ENCODE measurements around the gene TK1. TPM values are rescaled to one million over a fixed set of nuclear protein-coding genes. Genes with fewer than 3 reads are reported as not detected.

TK1 gene
- total and polyA plus RNA-seq, 7 donors, result 0.83 to 74.6 (median 6.9) TPM

- TF ChIP-seq EP300 (IDR thresholded peaks at IDR 0.05) (no peak), POLR2AphosphoS5 (IDR thresholded peaks at IDR 0.05) (no peak), POLR2A (IDR thresholded peaks at IDR 0.05) (no peak), CTCF (IDR thresholded peaks at IDR 0.05) (no peak)
- Histone ChIP-seq H3K4me1 (peaks cover 0 to 11% (median 7%) of the 10 kb centered on the region in 4 donors), H3K36me3 (no peaks in the 10 kb centered on the region), H3K27me3 (no peaks in the 10 kb centered on the region), H3K4me3 (peak overlapping the region in 3 of 4 donors; percentile 31 to 43 (median 42)), H3K27ac (no peak overlapping the region), H3K9me3 (no peaks in the 10 kb centered on the region)
- intact Hi-C loops (cut with DNase I), result loop anchor here (2.0 kb wide), 1 partner anchor 38 kb away; no protein-coding TSS in a partner anchor
- DNase-seq, result no peak
- WGBS, 2 donors, result 9 to 19% methylated on average over 5 of the region's 5 CpGs
Observed at GRCh38 chr17:78214706-78215061, 27.8 kb upstream of the TK1 start.

GRCh38 chr17:78214016-78214705 is 27.3 kb upstream of the TK1 start, which contains the start of gene BIRC5:
TSS of gene BIRC5 (plus strand) at chr17:78214253. CDS start at chr17:78214317, 64 bp downstream.
- Histone ChIP-seq H3K9me3 (no peaks in the 10 kb centered on the region), H3K27me3 (no peaks in the 10 kb centered on the region), H3K27ac (no peak within 1 kb of the TSS), H3K4me1 (peaks cover 0 to 11% (median 7%) of the 10 kb centered on the region in 4 donors), H3K4me3 (peak within 1 kb of the TSS in 3 of 4 donors; percentile 31 to 43 (median 42)), H3K36me3 (no peaks in the 10 kb centered on the region)
- intact Hi-C loops (cut with DNase I), result loop anchor here (2.0 kb wide), 1 partner anchor 39 kb away; no protein-coding TSS in a partner anchor
- WGBS, 2 donors, result 1% methylated on average over 60 of the region's 60 CpGs
- DNase-seq, result peak; percentile 91
- no peak for TF ChIP-seq CTCF (IDR thresholded peaks at IDR 0.05)
- peak in 2 of 4 donors; percentile 27 to 56 for TF ChIP-seq POLR2AphosphoS5 (IDR thresholded peaks at IDR 0.05)
- no peak for TF ChIP-seq POLR2A (IDR thresholded peaks at IDR 0.05)
- no peak for TF ChIP-seq EP300 (IDR thresholded peaks at IDR 0.05)

DNA sequence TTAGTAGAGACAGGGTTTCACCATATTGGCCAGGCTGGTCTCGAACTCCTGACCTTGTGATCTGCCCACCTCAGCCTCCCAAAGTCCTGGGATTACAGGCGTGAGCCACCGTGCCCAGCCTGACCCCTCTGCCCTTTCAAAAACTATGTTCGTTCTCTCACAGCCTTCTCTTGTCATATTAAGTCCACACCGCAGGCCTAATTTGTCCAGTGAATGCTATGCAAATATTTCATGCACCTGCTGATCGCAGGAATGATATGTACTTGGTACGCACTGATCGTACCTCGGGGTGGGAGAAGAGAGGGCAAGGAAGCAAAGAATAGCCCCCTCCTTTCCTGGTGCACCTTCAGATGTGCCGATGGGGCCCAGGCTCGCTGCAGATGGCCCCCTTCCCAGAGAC is 24.2 kb upstream of the TK1 start:
- intact Hi-C loops (cut with DNase I), result no loop called here
- WGBS, 2 donors, result 86% methylated on average over 11 of the region's 11 CpGs
- no peaks in the 10 kb centered on the region for H3K27me3 ChIP-seq

GRCh38 chr17:78210111-78210510 is 23.3 kb upstream of the TK1 start:
- Histone ChIP-seq H3K4me1 (peaks cover 0 to 11% (median 7%) of the 10 kb centered on the region in 4 donors), H3K27ac (no peak overlapping the region), H3K36me3 (no peaks in the 10 kb centered on the region), H3K4me3 (no peak overlapping the region), H3K27me3 (no peaks in the 10 kb centered on the region), H3K9me3 (no peaks in the 10 kb centered on the region)
- TF ChIP-seq CTCF (IDR thresholded peaks at IDR 0.05), result no peak
- TF ChIP-seq POLR2AphosphoS5 (IDR thresholded peaks at IDR 0.05), result no peak
- TF ChIP-seq POLR2A (IDR thresholded peaks at IDR 0.05), result no peak
- TF ChIP-seq EP300 (IDR thresholded peaks at IDR 0.05), result no peak
- 82 to 88% methylated on average over 10 of the region's 10 CpGs for WGBS, 2 donors
- intact Hi-C loops (cut with DNase I), result no loop called here
- no peak for DNase-seq

More for the DNA sequence above, 24.2 kb upstream of the TK1 start:
- peaks cover 0 to 11% (median 7%) of the 10 kb centered on the region in 4 donors for H3K4me1 ChIP-seq
- no peak for DNase-seq
- H3K4me3 ChIP-seq, result no peak overlapping the region
- H3K27ac ChIP-seq, result no peak overlapping the region
- TF ChIP-seq POLR2A (IDR thresholded peaks at IDR 0.05) (no peak), EP300 (IDR thresholded peaks at IDR 0.05) (no peak), CTCF (IDR thresholded peaks at IDR 0.05) (no peak), POLR2AphosphoS5 (IDR thresholded peaks at IDR 0.05) (no peak)
- H3K9me3 ChIP-seq, result no peaks in the 10 kb centered on the region
- no peaks in the 10 kb centered on the region for H3K36me3 ChIP-seq
